GM18505 (cell line): Measurements from ENCODE around the gene SH2D4B.

Experiments
- ATAC-seq: cut with Tn5 transposase; IDR thresholded peaks from one replicate; pipeline ENCODE4 v1.9.1; 2021; ENCODE audit not compliant: unreplicated experiment
- POLR2A ChIP-seq: IDR thresholded peaks from 4 replicates; pipeline ENCODE4 v1.6.1; 2011; ENCODE audit warnings: borderline replicate concordance; ENCODE audit not compliant: insufficient read depth, insufficient read length; ENCODE audit errors: extremely low read depth

Gene SH2D4B

GRCh38 chr10:80642661-80643060, 105.0 kb downstream of the SH2D4B start:
- ATAC-seq = no peak
- no peak for TF ChIP-seq POLR2A

GRCh38 chr10:80646366-80646765, 108.7 kb downstream of the SH2D4B start:
- ATAC-seq = no peak
- no peak for TF ChIP-seq POLR2A

- TF ChIP-seq POLR2A = no peak
- no peak for ATAC-seq
Measured at GRCh38 chr10:80647173-80647833, 109.6 kb downstream of the SH2D4B start.

GRCh38 chr10:80648106-80648505, 110.4 kb downstream of the SH2D4B start:
- no peak for TF ChIP-seq POLR2A
- no peak for ATAC-seq

GRCh38 chr10:80649183-80649582, 111.5 kb downstream of the SH2D4B start:
- no peak for TF ChIP-seq POLR2A
- no peak for ATAC-seq

- no peak for ATAC-seq
- TF ChIP-seq POLR2A = no peak
Measured at GRCh38 chr10:80655898-80656297, 118.2 kb downstream of the SH2D4B start.

GRCh38 chr10:80658068-80658467, 120.4 kb downstream of the SH2D4B start:
- TF ChIP-seq POLR2A = no peak
- ATAC-seq = no peak

GRCh38 chr10:80659289-80659688, 121.6 kb downstream of the SH2D4B start:
- no peak for TF ChIP-seq POLR2A

GRCh38 chr10:80660266-80660665, 122.6 kb downstream of the SH2D4B start:
- no peak for ATAC-seq

More at GRCh38 chr10:80659289-80659688, 121.6 kb downstream of the SH2D4B start:
- no peak for ATAC-seq

GRCh38 chr10:80660736-80661135, 123.0 kb downstream of the SH2D4B start:
- ATAC-seq = no peak
- TF ChIP-seq POLR2A = no peak

More at GRCh38 chr10:80660266-80660665, 122.6 kb downstream of the SH2D4B start:
- TF ChIP-seq POLR2A = no peak

GRCh38 chr10:80661526-80661925, 123.8 kb downstream of the SH2D4B start:
- no peak for TF ChIP-seq POLR2A
- no peak for ATAC-seq

GRCh38 chr10:80662429-80663261, 124.9 kb downstream of the SH2D4B start:
- ATAC-seq = peak; percentile 65
- no peak for TF ChIP-seq POLR2A

GRCh38 chr10:80664071-80664680, 126.5 kb downstream of the SH2D4B start:
- peak; percentile 73 for ATAC-seq
- no peak for TF ChIP-seq POLR2A
